Measurements from ENCODE around the gene EIF4G3. TPM values are rescaled to one million over a fixed set of nuclear protein-coding genes. Genes with fewer than 3 reads are reported as not detected.

The EIF4G3 gene
- total and polyA plus RNA-seq, 10 of the 15 experiments (the other 5 are each of a cell fraction or from before 2014, with no cell fraction given), result 7.4 to 45.1 (median 29.1) TPM

DNA sequence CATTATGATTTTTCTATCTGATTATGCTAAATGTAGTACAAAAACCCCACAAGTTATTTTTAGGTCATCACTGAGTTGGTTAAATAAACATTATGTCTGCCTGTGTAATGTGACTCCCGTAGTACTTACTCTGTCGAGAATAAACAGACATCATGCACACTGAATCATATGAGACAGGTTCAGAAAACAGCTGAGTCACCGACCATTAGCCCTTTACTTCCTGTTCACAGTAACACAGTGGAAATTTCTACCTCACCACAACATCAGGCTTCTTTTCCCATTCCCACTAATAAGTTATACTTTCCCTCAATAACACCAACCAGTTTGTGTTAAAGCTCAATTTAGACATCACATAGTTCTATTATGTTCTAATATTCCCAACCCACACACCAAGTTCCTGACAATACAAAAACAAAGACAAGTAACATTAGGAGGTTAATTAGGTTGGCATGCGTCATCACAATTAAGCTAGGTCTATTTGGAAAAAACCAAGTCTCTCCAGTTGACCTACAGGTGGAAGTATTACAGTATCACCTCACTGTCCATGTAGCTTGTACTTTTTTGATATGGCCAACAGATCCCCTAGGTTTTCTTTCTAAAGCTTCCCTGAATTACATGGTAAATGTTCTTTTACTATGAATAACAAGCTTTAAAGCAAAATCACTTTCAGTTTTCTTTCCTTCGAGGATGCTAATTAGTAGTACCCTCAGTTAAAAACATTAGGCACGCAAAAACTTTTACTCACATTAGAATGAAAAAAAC is 154.2 kb downstream of the EIF4G3 start (continued):
- TF ChIP-seq, protein P1, sequence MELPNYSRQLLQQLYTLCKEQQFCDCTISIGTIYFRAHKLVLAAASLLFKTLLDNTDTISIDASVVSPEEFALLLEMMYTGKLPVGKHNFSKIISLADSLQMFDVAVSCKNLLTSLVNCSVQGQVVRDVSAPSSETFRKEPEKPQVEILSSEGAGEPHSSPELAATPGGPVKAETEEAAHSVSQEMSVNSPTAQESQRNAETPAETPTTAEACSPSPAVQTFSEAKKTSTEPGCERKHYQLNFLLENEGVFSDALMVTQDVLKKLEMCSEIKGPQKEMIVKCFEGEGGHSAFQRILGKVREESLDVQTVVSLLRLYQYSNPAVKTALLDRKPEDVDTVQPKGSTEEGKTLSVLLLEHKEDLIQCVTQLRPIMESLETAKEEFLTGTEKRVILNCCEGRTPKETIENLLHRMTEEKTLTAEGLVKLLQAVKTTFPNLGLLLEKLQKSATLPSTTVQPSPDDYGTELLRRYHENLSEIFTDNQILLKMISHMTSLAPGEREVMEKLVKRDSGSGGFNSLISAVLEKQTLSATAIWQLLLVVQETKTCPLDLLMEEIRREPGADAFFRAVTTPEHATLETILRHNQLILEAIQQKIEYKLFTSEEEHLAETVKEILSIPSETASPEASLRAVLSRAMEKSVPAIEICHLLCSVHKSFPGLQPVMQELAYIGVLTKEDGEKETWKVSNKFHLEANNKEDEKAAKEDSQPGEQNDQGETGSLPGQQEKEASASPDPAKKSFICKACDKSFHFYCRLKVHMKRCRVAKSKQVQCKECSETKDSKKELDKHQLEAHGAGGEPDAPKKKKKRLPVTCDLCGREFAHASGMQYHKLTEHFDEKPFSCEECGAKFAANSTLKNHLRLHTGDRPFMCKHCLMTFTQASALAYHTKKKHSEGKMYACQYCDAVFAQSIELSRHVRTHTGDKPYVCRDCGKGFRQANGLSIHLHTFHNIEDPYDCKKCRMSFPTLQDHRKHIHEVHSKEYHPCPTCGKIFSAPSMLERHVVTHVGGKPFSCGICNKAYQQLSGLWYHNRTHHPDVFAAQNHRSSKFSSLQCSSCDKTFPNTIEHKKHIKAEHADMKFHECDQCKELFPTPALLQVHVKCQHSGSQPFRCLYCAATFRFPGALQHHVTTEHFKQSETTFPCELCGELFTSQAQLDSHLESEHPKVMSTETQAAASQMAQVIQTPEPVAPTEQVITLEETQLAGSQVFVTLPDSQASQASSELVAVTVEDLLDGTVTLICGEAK (IDR thresholded peaks at IDR 0.05; ENCODE audit: borderline replicate concordance), result peak; percentile 39; the same call in 1 of the 2 replicates
- TF ChIP-seq, protein P2, sequence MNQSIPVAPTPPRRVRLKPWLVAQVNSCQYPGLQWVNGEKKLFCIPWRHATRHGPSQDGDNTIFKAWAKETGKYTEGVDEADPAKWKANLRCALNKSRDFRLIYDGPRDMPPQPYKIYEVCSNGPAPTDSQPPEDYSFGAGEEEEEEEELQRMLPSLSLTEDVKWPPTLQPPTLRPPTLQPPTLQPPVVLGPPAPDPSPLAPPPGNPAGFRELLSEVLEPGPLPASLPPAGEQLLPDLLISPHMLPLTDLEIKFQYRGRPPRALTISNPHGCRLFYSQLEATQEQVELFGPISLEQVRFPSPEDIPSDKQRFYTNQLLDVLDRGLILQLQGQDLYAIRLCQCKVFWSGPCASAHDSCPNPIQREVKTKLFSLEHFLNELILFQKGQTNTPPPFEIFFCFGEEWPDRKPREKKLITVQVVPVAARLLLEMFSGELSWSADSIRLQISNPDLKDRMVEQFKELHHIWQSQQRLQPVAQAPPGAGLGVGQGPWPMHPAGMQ (IDR thresholded peaks at IDR 0.05; ENCODE audit: borderline replicate concordance), result no peak
- TF ChIP-seq NFIC (IDR thresholded peaks at IDR 0.05; ENCODE audit: low read depth, low read length) (peak; percentile 82), BMI1 (IDR thresholded peaks at IDR 0.05; ENCODE audit: borderline replicate concordance) (peak; percentile 54; the same call in 1 of the 2 replicates), BCL11A (IDR thresholded peaks at IDR 0.05; ENCODE audit: low read depth, low read length) (no peak), IRF4 (IDR thresholded peaks at IDR 0.05; ENCODE audit: low read depth, low read length) (peak; percentile 51; the same call in 1 of the 2 replicates), FOXM1 (IDR thresholded peaks at IDR 0.05; ENCODE audit: low read depth, low read length) (no peak), ZNF217 (IDR thresholded peaks at IDR 0.05) (no peak), BHLHE40 (IDR thresholded peaks at IDR 0.05; ENCODE audit: borderline replicate concordance in 1 of 2, low read depth in 2 of 2, low read length in 1 of 2) (0 out of 4 replicates have a peak, but pooled peaks of 1 of the 2 experiments have one; percentile 20), KLF5 (IDR thresholded peaks at IDR 0.05; ENCODE audit: partially characterized antibody) (peak; percentile 57), SPI1 (IDR thresholded peaks at IDR 0.05; ENCODE audit: borderline replicate concordance, insufficient read depth, low read depth, low read length) (no peak), NR2F1 (conservative IDR thresholded peaks at IDR 0.05) (peak; percentile 68), CBX5 (IDR thresholded peaks at IDR 0.05; ENCODE audit: low read depth) (no peak)
- TF ChIP-seq, protein P3, sequence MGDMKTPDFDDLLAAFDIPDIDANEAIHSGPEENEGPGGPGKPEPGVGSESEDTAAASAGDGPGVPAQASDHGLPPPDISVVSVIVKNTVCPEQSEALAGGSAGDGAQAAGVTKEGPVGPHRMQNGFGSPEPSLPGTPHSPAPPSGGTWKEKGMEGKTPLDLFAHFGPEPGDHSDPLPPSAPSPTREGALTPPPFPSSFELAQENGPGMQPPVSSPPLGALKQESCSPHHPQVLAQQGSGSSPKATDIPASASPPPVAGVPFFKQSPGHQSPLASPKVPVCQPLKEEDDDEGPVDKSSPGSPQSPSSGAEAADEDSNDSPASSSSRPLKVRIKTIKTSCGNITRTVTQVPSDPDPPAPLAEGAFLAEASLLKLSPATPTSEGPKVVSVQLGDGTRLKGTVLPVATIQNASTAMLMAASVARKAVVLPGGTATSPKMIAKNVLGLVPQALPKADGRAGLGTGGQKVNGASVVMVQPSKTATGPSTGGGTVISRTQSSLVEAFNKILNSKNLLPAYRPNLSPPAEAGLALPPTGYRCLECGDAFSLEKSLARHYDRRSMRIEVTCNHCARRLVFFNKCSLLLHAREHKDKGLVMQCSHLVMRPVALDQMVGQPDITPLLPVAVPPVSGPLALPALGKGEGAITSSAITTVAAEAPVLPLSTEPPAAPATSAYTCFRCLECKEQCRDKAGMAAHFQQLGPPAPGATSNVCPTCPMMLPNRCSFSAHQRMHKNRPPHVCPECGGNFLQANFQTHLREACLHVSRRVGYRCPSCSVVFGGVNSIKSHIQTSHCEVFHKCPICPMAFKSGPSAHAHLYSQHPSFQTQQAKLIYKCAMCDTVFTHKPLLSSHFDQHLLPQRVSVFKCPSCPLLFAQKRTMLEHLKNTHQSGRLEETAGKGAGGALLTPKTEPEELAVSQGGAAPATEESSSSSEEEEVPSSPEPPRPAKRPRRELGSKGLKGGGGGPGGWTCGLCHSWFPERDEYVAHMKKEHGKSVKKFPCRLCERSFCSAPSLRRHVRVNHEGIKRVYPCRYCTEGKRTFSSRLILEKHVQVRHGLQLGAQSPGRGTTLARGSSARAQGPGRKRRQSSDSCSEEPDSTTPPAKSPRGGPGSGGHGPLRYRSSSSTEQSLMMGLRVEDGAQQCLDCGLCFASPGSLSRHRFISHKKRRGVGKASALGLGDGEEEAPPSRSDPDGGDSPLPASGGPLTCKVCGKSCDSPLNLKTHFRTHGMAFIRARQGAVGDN (IDR thresholded peaks at IDR 0.05), result peak; percentile 65; the same call in 1 of the 2 replicates
- TF ChIP-seq, protein P4, sequence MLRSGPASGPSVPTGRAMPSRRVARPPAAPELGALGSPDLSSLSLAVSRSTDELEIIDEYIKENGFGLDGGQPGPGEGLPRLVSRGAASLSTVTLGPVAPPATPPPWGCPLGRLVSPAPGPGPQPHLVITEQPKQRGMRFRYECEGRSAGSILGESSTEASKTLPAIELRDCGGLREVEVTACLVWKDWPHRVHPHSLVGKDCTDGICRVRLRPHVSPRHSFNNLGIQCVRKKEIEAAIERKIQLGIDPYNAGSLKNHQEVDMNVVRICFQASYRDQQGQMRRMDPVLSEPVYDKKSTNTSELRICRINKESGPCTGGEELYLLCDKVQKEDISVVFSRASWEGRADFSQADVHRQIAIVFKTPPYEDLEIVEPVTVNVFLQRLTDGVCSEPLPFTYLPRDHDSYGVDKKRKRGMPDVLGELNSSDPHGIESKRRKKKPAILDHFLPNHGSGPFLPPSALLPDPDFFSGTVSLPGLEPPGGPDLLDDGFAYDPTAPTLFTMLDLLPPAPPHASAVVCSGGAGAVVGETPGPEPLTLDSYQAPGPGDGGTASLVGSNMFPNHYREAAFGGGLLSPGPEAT (IDR thresholded peaks at IDR 0.05; ENCODE audit: low read depth), result peak; percentile 91
- TF ChIP-seq, protein P5, sequence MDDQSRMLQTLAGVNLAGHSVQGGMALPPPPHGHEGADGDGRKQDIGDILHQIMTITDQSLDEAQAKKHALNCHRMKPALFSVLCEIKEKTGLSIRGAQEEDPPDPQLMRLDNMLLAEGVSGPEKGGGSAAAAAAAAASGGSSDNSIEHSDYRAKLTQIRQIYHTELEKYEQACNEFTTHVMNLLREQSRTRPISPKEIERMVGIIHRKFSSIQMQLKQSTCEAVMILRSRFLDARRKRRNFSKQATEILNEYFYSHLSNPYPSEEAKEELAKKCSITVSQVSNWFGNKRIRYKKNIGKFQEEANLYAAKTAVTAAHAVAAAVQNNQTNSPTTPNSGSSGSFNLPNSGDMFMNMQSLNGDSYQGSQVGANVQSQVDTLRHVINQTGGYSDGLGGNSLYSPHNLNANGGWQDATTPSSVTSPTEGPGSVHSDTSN (IDR thresholded peaks at IDR 0.05; ENCODE audit: insufficient replicate concordance, low read depth, low read length), result no peak

Data from GM12878 (cell line).